Stimulated activated CD8-positive, alpha-beta memory T cell treated with anti-CD3 and anti-CD28 coated beads, Interleukin-12 subunit alpha, Interleukin-12 subunit beta, amount 100 ng/mL, for 24 hours (primary cell): Measurements from ENCODE around the gene RBM23.
A peak's percentile ranks its signal among the peaks of the same experiment; 100 is the strongest.
"Not testable (repeated sequence)": the region's sequence is repeated elsewhere in the genome, so short reads cannot be mapped to it uniquely, and the experiment has no call there.

Experiments
- DNase-seq: peaks from one replicate; pipeline ENCODE4 v3.0.0-alpha.2; 2020; ENCODE audit errors: extremely low read depth

RBM23 gene

GRCh38 chr14:22918804-22919600 lies at the start of gene RBM23:
Gene RBM23, minus strand, starts transcription at chr14:22919149.
- DNase-seq, result peak; percentile 99

GRCh38 chr14:22966783-22967269 lies 47.9 kb upstream of the RBM23 start:
- DNase-seq, result no peak

- not testable (repeated sequence) for DNase-seq
Measured at GRCh38 chr14:22965916-22966782, 47.2 kb upstream of the RBM23 start.

- DNase-seq, result no peak
Measured at GRCh38 chr14:22962061-22962676, 43.2 kb upstream of the RBM23 start.

DNA sequence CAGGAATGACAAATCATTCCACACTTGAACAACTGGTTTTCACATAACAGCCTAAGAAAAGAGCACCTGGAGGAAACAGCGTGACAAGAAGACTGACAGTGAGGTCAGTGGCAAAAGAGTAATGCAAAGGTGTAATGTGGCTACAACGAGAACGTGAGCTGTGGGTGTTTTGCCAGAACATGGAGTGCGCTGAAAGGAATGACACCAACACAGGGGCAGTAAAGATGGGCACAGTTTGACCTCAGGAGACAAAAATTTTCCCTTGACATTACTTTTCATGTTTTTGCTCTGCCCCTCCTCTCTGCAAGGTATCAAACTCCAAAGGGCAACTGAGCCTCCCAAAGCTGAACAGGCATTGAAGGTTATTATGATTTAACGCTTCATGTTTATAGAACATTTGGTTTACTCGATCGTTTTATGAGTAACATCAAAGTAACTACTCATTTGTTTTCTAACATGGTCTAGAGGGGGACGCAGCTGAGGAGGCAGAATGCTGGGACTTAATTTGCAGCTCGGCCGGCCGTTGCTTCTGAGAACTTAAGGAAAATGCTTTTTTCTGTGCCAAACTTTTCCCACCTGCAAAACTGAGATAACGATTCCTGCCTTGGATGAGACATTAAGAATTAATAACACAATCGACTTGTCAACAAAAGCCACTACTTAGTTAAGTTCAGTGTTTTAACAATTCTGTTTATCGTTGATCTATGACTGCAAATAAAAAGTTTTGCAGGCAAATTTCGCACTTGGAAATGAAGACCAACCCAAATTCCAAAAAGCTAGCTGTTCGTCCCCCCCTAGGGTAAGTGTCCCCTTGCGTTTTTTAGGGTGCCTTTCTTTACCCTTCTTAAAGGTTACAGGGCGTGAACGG lies 37.0 kb upstream of the RBM23 start:
- DNase-seq, result no peak

DNA sequence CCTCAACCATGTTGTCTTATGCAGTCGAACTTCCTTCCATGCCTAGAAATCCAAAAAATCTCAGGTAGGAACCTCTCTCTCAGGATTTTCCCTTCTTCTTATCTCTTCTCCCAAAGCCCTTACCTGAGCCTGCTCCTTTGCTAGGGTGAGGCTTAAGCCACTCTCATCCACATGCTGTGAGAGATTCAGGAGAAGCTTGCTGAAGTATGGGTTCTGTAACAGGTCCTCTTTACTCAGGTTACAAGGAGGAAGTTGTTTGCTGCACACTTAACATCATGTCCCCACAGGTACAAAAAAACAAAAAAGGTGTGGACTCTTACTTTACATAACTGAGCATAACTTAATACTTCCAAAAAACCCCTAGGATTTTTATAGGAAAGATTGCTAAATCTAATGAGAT lies 33.5 kb upstream of the RBM23 start:
- DNase-seq, result no peak

DNA sequence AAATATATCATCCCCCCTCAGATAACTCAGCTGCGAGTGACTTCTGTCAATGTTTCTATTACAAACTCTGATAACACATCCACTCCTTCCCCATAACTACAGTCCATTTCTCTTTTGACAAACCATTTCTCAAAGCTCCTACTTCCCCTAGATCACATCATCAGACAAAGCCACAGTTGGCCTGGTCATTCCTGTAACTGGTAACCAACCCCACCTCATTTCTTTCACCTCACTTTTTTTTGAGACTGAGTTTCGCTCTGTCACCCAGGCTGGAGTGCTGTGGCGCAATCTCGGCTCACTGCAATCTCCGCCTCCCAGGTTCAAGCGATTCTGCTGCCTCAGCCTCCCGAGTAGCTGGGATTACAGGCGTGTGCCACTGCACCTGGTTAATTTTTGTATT lies 32.8 kb upstream of the RBM23 start:
- DNase-seq, result not testable (repeated sequence)

- DNase-seq, result no peak
Measured at GRCh38 chr14:22945642-22946041, 26.7 kb upstream of the RBM23 start.

DNA sequence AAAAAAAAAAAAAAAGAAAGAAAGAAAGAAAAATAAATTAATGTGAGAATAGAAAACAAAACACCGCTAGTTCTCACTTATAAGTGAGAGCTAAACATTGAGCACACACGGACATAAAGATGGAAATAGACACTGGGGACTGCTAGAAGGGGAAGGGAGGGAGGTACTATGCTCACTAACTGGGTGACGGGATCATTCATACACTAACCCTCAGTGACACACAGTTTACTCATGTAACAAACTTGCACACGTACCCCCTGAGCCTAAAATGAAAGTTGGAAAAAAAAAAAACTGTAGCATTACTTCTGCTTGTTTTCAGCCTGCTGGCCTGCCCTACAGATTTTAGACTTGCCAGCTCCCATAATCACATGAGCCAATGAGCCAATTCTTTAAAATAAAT lies 20.7 kb upstream of the RBM23 start:
- no peak for DNase-seq

- DNase-seq, result no peak
Measured at GRCh38 chr14:22935156-22935555, 16.2 kb upstream of the RBM23 start.

DNA sequence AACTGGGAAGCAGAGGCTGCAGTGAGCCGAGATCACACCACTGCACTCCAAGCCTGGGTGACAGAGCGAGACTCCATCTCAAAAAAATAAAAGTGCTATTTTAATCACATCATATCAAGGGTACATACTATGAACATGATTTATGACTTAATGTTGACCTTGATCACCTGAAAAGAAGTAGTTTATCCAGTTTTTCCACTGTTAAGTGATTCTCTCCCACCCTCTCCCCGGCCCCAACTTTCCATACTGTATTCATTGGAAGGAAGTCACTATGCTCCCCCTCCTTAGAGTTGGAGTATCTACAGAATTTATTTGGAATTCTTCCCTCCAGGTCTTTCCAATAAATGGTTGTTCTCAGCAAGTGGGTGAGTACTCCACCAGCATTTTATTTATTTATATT lies 13.2 kb upstream of the RBM23 start:
- DNase-seq, result no peak

GRCh38 chr14:22929961-22930364 lies 11.0 kb upstream of the RBM23 start:
- DNase-seq, result no peak

DNA sequence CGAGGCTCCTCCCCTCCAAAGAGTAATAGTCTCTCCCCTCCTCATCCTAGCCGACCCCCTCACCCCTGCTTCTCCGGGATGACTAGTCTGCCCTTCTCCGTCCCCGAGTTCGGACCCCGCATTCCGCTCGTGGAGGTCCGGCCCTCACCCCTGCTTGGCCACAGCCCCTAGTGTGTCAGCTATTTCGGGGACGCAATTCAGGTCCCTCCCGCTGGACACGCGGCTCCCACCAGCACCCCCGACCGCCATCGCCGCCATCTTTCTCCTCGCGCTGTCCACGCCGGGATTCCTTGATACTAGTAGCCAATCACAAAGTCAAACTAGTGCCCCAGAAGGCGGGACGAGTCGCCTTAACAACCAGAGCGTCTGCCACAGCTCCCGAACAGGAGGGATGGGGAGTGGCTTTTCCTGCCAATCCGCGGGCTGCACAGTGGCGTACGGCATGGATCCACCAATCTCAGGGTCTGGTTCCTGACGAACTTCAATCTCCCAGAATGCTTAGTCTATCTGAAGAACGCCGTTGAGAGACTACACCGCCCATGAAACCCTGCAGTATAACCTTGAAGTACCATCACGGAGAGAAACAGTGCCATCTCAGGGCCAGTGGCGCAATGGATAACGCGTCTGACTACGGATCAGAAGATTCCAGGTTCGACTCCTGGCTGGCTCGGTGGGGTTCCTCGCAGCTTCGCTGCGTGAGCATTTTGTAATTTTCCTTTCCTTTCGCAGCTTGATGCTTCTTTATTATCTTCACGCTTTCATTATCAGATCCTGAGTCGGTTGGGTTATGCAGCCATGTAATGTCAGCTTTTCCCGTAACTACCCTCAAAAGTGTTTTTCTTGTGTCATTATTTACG lies 10.4 kb upstream of the RBM23 start, which contains the start of gene PRMT5:
Gene PRMT5, minus strand, starts transcription at position 273 of the 857 bp plus-strand sequence. Its CDS starts 15 bp downstream, at position 258.
- peak; percentile 95 for DNase-seq

- DNase-seq, result no peak
Measured at GRCh38 chr14:22928237-22929103, 9.5 kb upstream of the RBM23 start.

GRCh38 chr14:22926316-22926715 lies 7.4 kb upstream of the RBM23 start:
- no peak for DNase-seq

- DNase-seq, result no peak
Measured at GRCh38 chr14:22925513-22925912, 6.6 kb upstream of the RBM23 start.

- DNase-seq, result no peak
Measured at GRCh38 chr14:22923746-22924145, 4.8 kb upstream of the RBM23 start.

DNA sequence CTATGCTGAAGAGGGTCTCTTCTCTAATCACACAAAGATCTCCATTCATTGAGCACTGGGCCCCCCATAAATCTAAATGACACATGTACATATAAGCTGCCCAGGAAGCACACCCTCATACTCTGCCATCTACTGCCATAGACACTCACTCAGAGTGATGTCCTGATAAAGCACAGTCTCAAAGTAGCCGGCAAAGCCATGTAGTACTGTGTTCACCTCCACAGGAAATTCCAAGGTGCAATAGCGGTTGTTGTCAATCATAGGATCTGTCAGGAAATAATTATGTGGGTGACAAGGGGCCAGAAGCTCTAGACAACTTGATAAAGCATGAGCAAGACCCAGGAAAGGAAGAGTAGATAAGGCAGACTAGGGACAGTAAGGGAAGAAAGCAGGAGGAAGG lies 3.3 kb upstream of the RBM23 start:
- no peak for DNase-seq

- DNase-seq, result no peak
Measured at GRCh38 chr14:22920697-22921096, 1.7 kb upstream of the RBM23 start.
